Globus pallidus (tissue), 1 donor: ENCODE measurements around the gene ARMH2.
"Not testable (repeated sequence)": the region's sequence is repeated elsewhere in the genome, so short reads cannot be mapped to it uniquely, and the experiment has no call there.

Experiments
- DNase-seq: peaks from one replicate; pipeline ENCODE4 v3.0.0-alpha.2; 2015; ENCODE audit warnings: low spot score

ARMH2 gene

GRCh38 chr6:24818346-24818745, 19.6 kb upstream of the ARMH2 start:
- DNase-seq: no peak

- DNase-seq: no peak
Measured at GRCh38 chr6:24809728-24810127, 11.0 kb upstream of the ARMH2 start.

GRCh38 chr6:24807584-24807983, 8.9 kb upstream of the ARMH2 start:
- DNase-seq: no peak

GRCh38 chr6:24802271-24803059, 3.7 kb upstream of the ARMH2 start:
- DNase-seq: no peak

- DNase-seq: no peak
Measured at GRCh38 chr6:24799541-24799915, 811 bp upstream of the ARMH2 start.

GRCh38 chr6:24797596-24798216, 1.0 kb downstream of the ARMH2 start:
- no peak for DNase-seq

GRCh38 chr6:24796616-24797290, 2.0 kb downstream of the ARMH2 start:
- DNase-seq: no peak

- DNase-seq: no peak
Measured at GRCh38 chr6:24795106-24795505, 3.6 kb downstream of the ARMH2 start.

- no peak for DNase-seq
Measured at GRCh38 chr6:24788031-24788665, 10.6 kb downstream of the ARMH2 start.

GRCh38 chr6:24780206-24780605, 18.5 kb downstream of the ARMH2 start:
- no peak for DNase-seq

GRCh38 chr6:24779416-24780016, 19.2 kb downstream of the ARMH2 start:
- no peak for DNase-seq

- no peak for DNase-seq
Measured at GRCh38 chr6:24778878-24779277, 19.8 kb downstream of the ARMH2 start.

- no peak for DNase-seq
Measured at GRCh38 chr6:24778121-24778520, 20.6 kb downstream of the ARMH2 start.

- no peak for DNase-seq
Measured at GRCh38 chr6:24777227-24777626, 21.5 kb downstream of the ARMH2 start.

GRCh38 chr6:24775520-24776058, 23.1 kb downstream of the ARMH2 start:
- no peak for DNase-seq

GRCh38 chr6:24774696-24775519, 23.8 kb downstream of the ARMH2 start, which contains the start of gene GMNN:
Gene GMNN, plus strand, starts transcription at chr6:24774937. Its CDS starts 2,310 bp downstream, at chr6:24777247.
- peak; percentile 97 for DNase-seq

- no peak for DNase-seq
Measured at GRCh38 chr6:24768361-24768760, 30.4 kb downstream of the ARMH2 start.

GRCh38 chr6:24766680-24767462, 31.8 kb downstream of the ARMH2 start:
- DNase-seq: no peak

- not testable (repeated sequence) for DNase-seq
Measured at GRCh38 chr6:24765968-24766367, 32.7 kb downstream of the ARMH2 start.
